GM15510 (cell line): Measurements from ENCODE around the gene BRF1.

Experiments
- POLR2A ChIP-seq: IDR thresholded peaks from 3 replicates; pipeline ENCODE4 v1.6.1; 2011; ENCODE audit warnings: borderline replicate concordance; ENCODE audit not compliant: insufficient read length; ENCODE audit errors: extremely low read depth

Gene BRF1

GRCh38 chr14:105273062-105273461 lies 27.7 kb downstream of the BRF1 start:
- TF ChIP-seq POLR2A: no peak

GRCh38 chr14:105272623-105273022 lies 28.2 kb downstream of the BRF1 start:
- no peak for TF ChIP-seq POLR2A

GRCh38 chr14:105271224-105271890 lies 29.4 kb downstream of the BRF1 start:
- no peak for TF ChIP-seq POLR2A

GRCh38 chr14:105269405-105269804 lies 31.4 kb downstream of the BRF1 start:
- TF ChIP-seq POLR2A: no peak

GRCh38 chr14:105268736-105269354 lies 32.0 kb downstream of the BRF1 start:
- no peak for TF ChIP-seq POLR2A

GRCh38 chr14:105267820-105268548 lies 32.8 kb downstream of the BRF1 start:
- TF ChIP-seq POLR2A: no peak

GRCh38 chr14:105261781-105262180 lies 39.0 kb downstream of the BRF1 start:
- no peak for TF ChIP-seq POLR2A

- no peak for TF ChIP-seq POLR2A
Measured at GRCh38 chr14:105260959-105261358, 39.8 kb downstream of the BRF1 start.

GRCh38 chr14:105258846-105259245 lies 42.0 kb downstream of the BRF1 start:
- no peak for TF ChIP-seq POLR2A

- TF ChIP-seq POLR2A: no peak
Measured at GRCh38 chr14:105257464-105257863, 43.3 kb downstream of the BRF1 start.

- TF ChIP-seq POLR2A: no peak
Measured at GRCh38 chr14:105256292-105256960, 44.4 kb downstream of the BRF1 start.

- no peak for TF ChIP-seq POLR2A
Measured at GRCh38 chr14:105255021-105255507, 45.7 kb downstream of the BRF1 start.

- no peak for TF ChIP-seq POLR2A
Measured at GRCh38 chr14:105253329-105253682, 47.5 kb downstream of the BRF1 start.

GRCh38 chr14:105252552-105253328 lies 48.1 kb downstream of the BRF1 start:
- TF ChIP-seq POLR2A: no peak
